ENCODE data around the gene OBP2A.

OBP2A gene

GRCh38 chr9:135502168-135502872 lies 43.6 kb upstream of the OBP2A start:
- DNase-seq (ENCODE audit: insufficient read length, low spot score) (no peak), FAIRE-seq (no peak)
- no peak for TF ChIP-seq CTCF (IDR thresholded peaks at IDR 0.05; ENCODE audit: insufficient read depth, missing control alignments)

- DNase-seq (ENCODE audit: insufficient read length, low spot score) (no peak), FAIRE-seq (no peak)
These were observed 43.0 kb upstream of the OBP2A start for GRCh38 chr9:135502873-135503321.

GRCh38 chr9:135503371-135504261 lies 42.3 kb upstream of the OBP2A start:
- no peak for DNase-seq (ENCODE audit: insufficient read length, low spot score)
- no peak for TF ChIP-seq CTCF (IDR thresholded peaks at IDR 0.05; ENCODE audit: insufficient read depth, missing control alignments)
- FAIRE-seq: no peak

More at GRCh38 chr9:135502873-135503321, 43.0 kb upstream of the OBP2A start:
- no peak for TF ChIP-seq CTCF (IDR thresholded peaks at IDR 0.05; ENCODE audit: insufficient read depth, missing control alignments)

- DNase-seq (ENCODE audit: insufficient read length, low spot score): peak; percentile 90
- FAIRE-seq: no peak
- peak; percentile 72 for TF ChIP-seq CTCF (IDR thresholded peaks at IDR 0.05; ENCODE audit: insufficient read depth, missing control alignments)
These were observed 41.4 kb upstream of the OBP2A start for GRCh38 chr9:135504262-135505243.

GRCh38 chr9:135505406-135506187 lies 40.3 kb upstream of the OBP2A start:
- no peak for TF ChIP-seq CTCF (IDR thresholded peaks at IDR 0.05; ENCODE audit: insufficient read depth, missing control alignments)
- no peak for DNase-seq (ENCODE audit: insufficient read length, low spot score)
- FAIRE-seq: no peak
